Neuronal stem cell (in vitro differentiated cells): ENCODE measurements around the gene PGA4.
"Not testable (repeated sequence)": the region's sequence is repeated elsewhere in the genome, so short reads cannot be mapped to it uniquely, and the experiment has no call there.

Source experiments
- DNase-seq: peaks from one replicate; pipeline ENCODE4 v3.0.0-alpha.2; 2013; ENCODE audit warnings: low spot score
- H2AFZ ChIP-seq: one replicate; pipeline ENCODE4 v1.6.1; 2013; ENCODE audit warnings: mild to moderate bottlenecking, low read length, inconsistent platforms
- H2AK5ac ChIP-seq: 2 replicates; pipeline ENCODE4 v1.6.1; 2013; ENCODE audit warnings: low read depth, mild to moderate bottlenecking, inconsistent platforms, low read length, moderate library complexity, mixed read lengths
- H2BK120ac ChIP-seq: 2 replicates; pipeline ENCODE4 v1.6.1; 2013; ENCODE audit warnings: low read depth, mild to moderate bottlenecking, inconsistent platforms, low read length, moderate library complexity, mixed read lengths
- H2BK12ac ChIP-seq: one replicate; pipeline ENCODE4 v1.6.1; 2013; ENCODE audit warnings: low read length, inconsistent platforms
- H2BK15ac ChIP-seq: 2 replicates; pipeline ENCODE4 v1.6.1; 2013; ENCODE audit warnings: mild to moderate bottlenecking, low read length, inconsistent platforms, mixed read lengths
- H2BK5ac ChIP-seq: one replicate; pipeline ENCODE4 v1.6.1; 2013; ENCODE audit warnings: inconsistent platforms, mild to moderate bottlenecking, low read length, moderate library complexity
- H3K14ac ChIP-seq: one replicate; pipeline ENCODE4 v1.6.1; 2013; ENCODE audit warnings: low read length, inconsistent platforms
- H3K18ac ChIP-seq: 2 replicates; pipeline ENCODE4 v1.6.1; 2013; ENCODE audit warnings: low read length, inconsistent platforms
- H3K23ac ChIP-seq: 2 replicates; pipeline ENCODE4 v1.6.1; 2013; ENCODE audit warnings: low read depth, mild to moderate bottlenecking, mixed read lengths, low read length, inconsistent platforms; ENCODE audit not compliant: poor library complexity
- H3K27ac ChIP-seq: replicated peaks from 3 replicates; pipeline ENCODE4 v1.5.1; 2013; ENCODE audit warnings: low read length, inconsistent platforms
- H3K27me3 ChIP-seq, 3 experiments: 2 replicates each; pipeline ENCODE4 v1.6.1; 2013; ENCODE audit warnings: low read length in 3 of 3, mild to moderate bottlenecking in 2 of 3, inconsistent platforms in 1 of 3, low read depth in 1 of 3, mixed read lengths in 1 of 3, moderate library complexity in 1 of 3; ENCODE audit not compliant: control insufficient read depth in 3 of 3, insufficient read depth in 3 of 3
- H3K36me3 ChIP-seq, 2 donors: replicated peaks in 1 of 2; 2 replicates each; pipeline ENCODE4 v1.6.1; 2013; ENCODE audit warnings: low read length in 2 of 2; ENCODE audit not compliant: control insufficient read depth in 2 of 2, insufficient read depth in 2 of 2
- H3K4ac ChIP-seq: 2 replicates; pipeline ENCODE4 v1.6.1; 2013; ENCODE audit warnings: inconsistent platforms, mild to moderate bottlenecking, low read length, moderate library complexity
- H3K4me1 ChIP-seq, 2 donors: 1 replicate in 1 of 2; 2 replicates in 1 of 2; pipeline ENCODE4 v1.6.1; 2013; ENCODE audit warnings: low read length in 2 of 2, low read depth in 1 of 2; ENCODE audit not compliant: control insufficient read depth in 2 of 2, insufficient read depth in 1 of 2
- H3K4me2 ChIP-seq: one replicate; pipeline ENCODE4 v1.6.1; 2013; ENCODE audit warnings: mild to moderate bottlenecking, low read length, inconsistent platforms; ENCODE audit not compliant: insufficient read depth, poor library complexity, severe bottlenecking
- H3K4me3 ChIP-seq, 2 donors: 2 replicates each; pipeline ENCODE4 v1.5.1; 2013; ENCODE audit warnings: low read length in 2 of 2, mild to moderate bottlenecking in 2 of 2, inconsistent platforms in 1 of 2, moderate library complexity in 1 of 2
- H3K79me1 ChIP-seq: one replicate; pipeline ENCODE4 v1.6.1; 2013; ENCODE audit warnings: low read depth, mild to moderate bottlenecking, inconsistent platforms, low read length, moderate library complexity
- H3K9ac ChIP-seq: one replicate; pipeline ENCODE4 v1.6.1; 2013; ENCODE audit warnings: mild to moderate bottlenecking, low read depth, low read length, inconsistent platforms; ENCODE audit not compliant: poor library complexity
- H3K9me3 ChIP-seq, 2 donors: replicated peaks in 1 of 2; 2 replicates each; pipeline versions ENCODE3 to v1.6.1; 2013; ENCODE audit warnings: low read length in 2 of 2, mild to moderate bottlenecking in 2 of 2, inconsistent platforms in 1 of 2, low read depth in 1 of 2, mixed read lengths in 1 of 2, moderate library complexity in 1 of 2; ENCODE audit not compliant: control insufficient read depth in 2 of 2, insufficient read depth in 1 of 2
- H4K8ac ChIP-seq: one replicate; pipeline ENCODE4 v1.6.1; 2013; ENCODE audit warnings: low read depth, mild to moderate bottlenecking, inconsistent platforms, low read length, moderate library complexity
- H4K91ac ChIP-seq: one replicate; pipeline ENCODE4 v1.6.1; 2013; ENCODE audit warnings: low read length, low read depth, mild to moderate bottlenecking, inconsistent platforms; ENCODE audit not compliant: poor library complexity
- WGBS, 2 donors: extraction: QIAGEN DNeasy Blood & Tissue Kit; methylation state at CpG; one replicate each; pipeline ENCODE4 v1.1.7; 2013; ENCODE audit warnings: missing lambda C conversion rate in 2 of 2, mixed read lengths in 1 of 2; ENCODE audit not compliant: insufficient read length in 2 of 2, insufficient replicate concordance in 1 of 2; ENCODE audit errors: extremely low coverage in 2 of 2; 5-methylcytosine and 5-hydroxymethylcytosine counted together

PGA4 gene

DNA sequence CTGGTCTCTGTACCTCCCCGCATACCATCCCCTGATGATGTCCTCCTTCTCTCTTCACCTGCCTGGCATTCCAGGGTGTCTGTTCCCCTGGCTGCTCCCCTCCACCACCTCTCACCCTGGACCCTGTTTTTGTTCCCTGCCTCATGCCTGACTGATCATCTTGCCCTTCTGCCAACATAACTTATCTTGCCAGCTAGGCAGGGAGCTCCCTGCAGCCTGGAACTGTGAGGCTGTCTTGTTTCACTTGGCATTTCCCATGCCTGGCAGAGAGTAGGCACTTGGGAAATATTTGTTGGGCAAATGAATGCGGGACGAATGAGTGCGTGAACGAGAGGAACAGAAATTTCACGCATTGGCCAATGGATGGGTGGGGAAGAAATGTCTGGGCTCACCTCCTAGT, 11.5 kb upstream of the PGA4 start:
- H3K14ac ChIP-seq, H2BK5ac ChIP-seq, H2BK15ac ChIP-seq, H2BK120ac ChIP-seq, H3K9ac ChIP-seq, H4K91ac ChIP-seq, H3K9me3 ChIP-seq, H3K4me1 ChIP-seq, H3K4me3 ChIP-seq, H2BK12ac ChIP-seq, H3K79me1 ChIP-seq, H3K18ac ChIP-seq, H2AFZ ChIP-seq, H3K4ac ChIP-seq, DNase-seq, H3K23ac ChIP-seq, H2AK5ac ChIP-seq, H3K36me3 ChIP-seq, H4K8ac ChIP-seq, H3K27me3 ChIP-seq, H3K27ac ChIP-seq, H3K4me2 ChIP-seq: not testable (repeated sequence)
- no CpG with 5 or more reads among the region's 6 CpGs for WGBS, 2 donors

DNA sequence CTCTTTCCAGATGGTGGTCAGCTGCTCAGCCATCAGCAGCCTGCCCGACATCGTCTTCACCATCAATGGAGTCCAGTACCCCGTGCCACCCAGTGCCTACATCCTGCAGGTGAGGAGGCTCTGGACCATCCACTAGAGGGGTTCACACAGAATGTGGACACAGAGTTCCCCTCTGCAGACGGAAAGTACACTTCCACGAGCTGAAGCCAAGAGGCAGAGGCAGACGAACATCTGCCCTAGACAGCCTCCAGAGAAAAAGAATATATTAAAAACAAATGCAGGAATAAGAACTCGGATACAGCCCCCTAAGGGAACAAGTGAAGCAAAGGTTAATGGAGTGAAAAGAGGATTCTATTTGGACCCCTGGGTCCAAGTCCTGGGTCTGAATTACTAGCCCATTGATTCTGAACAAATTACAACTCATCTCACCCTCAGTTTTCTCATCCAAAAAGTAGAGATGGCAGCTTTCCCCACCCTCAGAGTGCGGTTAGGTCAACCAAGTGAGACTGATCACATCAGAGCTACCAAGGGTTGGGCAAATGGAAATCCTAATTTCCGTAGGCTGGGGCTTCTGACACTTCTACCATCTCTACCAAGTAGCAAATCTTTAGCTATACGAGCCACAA, 10.7 kb upstream of the PGA4 start:
- not testable (repeated sequence) for H3K23ac ChIP-seq

DNA sequence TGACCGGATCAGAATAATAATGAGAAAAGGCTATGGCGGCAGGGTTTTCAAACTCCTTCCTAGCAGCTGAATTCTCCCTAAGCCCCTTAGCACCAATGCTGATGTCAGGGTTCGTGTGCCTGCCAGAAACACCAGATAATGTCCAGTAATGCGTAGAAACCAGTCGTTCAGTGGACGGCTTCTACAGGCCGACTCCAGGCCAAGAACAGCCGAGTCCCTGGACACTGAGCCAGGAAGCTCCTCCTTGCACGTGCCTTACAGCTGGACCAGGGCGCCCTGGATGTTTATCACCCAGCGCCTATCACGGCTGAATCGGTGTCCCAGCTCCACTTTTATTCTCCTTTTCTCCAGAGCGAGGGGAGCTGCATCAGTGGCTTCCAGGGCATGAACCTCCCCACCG, 9.9 kb upstream of the PGA4 start:
- H3K9me3 ChIP-seq, H2BK15ac ChIP-seq, H3K79me1 ChIP-seq, H2AK5ac ChIP-seq, DNase-seq, H3K4me1 ChIP-seq, H3K9ac ChIP-seq, H4K8ac ChIP-seq, H3K27me3 ChIP-seq, H2BK12ac ChIP-seq, H3K27ac ChIP-seq, H3K4ac ChIP-seq, H3K4me3 ChIP-seq, H2BK120ac ChIP-seq, H4K91ac ChIP-seq, H3K4me2 ChIP-seq, H3K18ac ChIP-seq, H3K23ac ChIP-seq, H2BK5ac ChIP-seq, H2AFZ ChIP-seq, H3K36me3 ChIP-seq, H3K14ac ChIP-seq: not testable (repeated sequence)
- WGBS, 2 donors, result no CpG with 5 or more reads among the region's 15 CpGs

More for the DNA sequence above, 10.7 kb upstream of the PGA4 start:
- not testable (repeated sequence) for H3K36me3 ChIP-seq, H2AFZ ChIP-seq, H3K4me3 ChIP-seq, H3K4me2 ChIP-seq, H3K9me3 ChIP-seq, DNase-seq, H3K27ac ChIP-seq, H2AK5ac ChIP-seq, H3K27me3 ChIP-seq, H3K79me1 ChIP-seq, H3K4me1 ChIP-seq, H4K8ac ChIP-seq, H3K14ac ChIP-seq, H4K91ac ChIP-seq, H2BK12ac ChIP-seq, H2BK120ac ChIP-seq, H2BK15ac ChIP-seq, H2BK5ac ChIP-seq, H3K4ac ChIP-seq, H3K18ac ChIP-seq, H3K9ac ChIP-seq
- WGBS, 2 donors, result no CpG with 5 or more reads among the region's 10 CpGs

DNA sequence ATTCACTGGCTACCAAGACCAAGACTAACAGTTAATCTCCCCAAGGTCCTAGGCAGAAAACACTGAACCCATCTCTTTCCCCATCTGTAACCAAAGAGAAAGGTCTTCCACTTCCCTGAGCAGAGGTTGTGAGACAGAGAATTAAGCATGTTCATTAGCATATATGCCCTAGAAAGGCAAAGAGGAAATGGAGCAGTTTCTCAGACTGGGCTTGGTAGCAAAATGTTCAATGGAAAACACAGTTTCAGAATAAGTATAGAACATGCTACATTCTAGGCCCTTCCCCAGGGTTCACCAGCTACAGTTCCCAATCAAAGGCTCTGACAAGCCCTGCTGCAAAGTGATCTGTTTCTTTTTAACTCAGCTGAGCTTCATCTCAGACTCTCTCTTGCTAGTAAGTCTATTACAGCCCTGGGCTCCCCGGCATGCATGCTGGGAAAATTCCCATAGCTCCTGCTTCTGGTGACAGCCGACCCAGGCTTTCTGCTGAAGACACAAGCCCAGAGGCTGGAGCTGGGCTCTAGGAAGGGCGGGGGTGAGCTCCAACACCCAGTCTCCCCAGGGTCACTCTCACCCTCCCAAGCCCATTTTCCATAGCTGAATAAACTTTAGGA, 8.3 kb upstream of the PGA4 start:
- not testable (repeated sequence) for H3K9me3 ChIP-seq, H3K36me3 ChIP-seq, H3K27ac ChIP-seq, H2BK5ac ChIP-seq, H2AFZ ChIP-seq, H3K4me2 ChIP-seq, H3K23ac ChIP-seq, H3K4ac ChIP-seq, H2AK5ac ChIP-seq, H2BK120ac ChIP-seq, H2BK15ac ChIP-seq, H3K79me1 ChIP-seq, H3K14ac ChIP-seq, H4K8ac ChIP-seq, H3K18ac ChIP-seq, DNase-seq, H4K91ac ChIP-seq, H3K4me1 ChIP-seq, H2BK12ac ChIP-seq, H3K9ac ChIP-seq, H3K4me3 ChIP-seq, H3K27me3 ChIP-seq
- WGBS, 2 donors, result no CpG with 5 or more reads among the region's 3 CpGs
